ENCODE measurements around the gene PSRC1.

GRCh38 chr1:109300650-109301151 lies 17.8 kb upstream of the PSRC1 start:
- TF ChIP-seq, protein P1, sequence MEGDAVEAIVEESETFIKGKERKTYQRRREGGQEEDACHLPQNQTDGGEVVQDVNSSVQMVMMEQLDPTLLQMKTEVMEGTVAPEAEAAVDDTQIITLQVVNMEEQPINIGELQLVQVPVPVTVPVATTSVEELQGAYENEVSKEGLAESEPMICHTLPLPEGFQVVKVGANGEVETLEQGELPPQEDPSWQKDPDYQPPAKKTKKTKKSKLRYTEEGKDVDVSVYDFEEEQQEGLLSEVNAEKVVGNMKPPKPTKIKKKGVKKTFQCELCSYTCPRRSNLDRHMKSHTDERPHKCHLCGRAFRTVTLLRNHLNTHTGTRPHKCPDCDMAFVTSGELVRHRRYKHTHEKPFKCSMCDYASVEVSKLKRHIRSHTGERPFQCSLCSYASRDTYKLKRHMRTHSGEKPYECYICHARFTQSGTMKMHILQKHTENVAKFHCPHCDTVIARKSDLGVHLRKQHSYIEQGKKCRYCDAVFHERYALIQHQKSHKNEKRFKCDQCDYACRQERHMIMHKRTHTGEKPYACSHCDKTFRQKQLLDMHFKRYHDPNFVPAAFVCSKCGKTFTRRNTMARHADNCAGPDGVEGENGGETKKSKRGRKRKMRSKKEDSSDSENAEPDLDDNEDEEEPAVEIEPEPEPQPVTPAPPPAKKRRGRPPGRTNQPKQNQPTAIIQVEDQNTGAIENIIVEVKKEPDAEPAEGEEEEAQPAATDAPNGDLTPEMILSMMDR (IDR thresholded peaks at IDR 0.05; ENCODE audit: low read depth, low read length), result no peak
- no peak for TF ChIP-seq EZH2phosphoT487 (IDR thresholded peaks at IDR 0.05; ENCODE audit: low read depth)
